Measurements from ENCODE around the gene PTPA. TPM values are rescaled to one million over a fixed set of nuclear protein-coding genes. Genes with fewer than 3 reads are reported as not detected.

Gene PTPA
- total and polyA plus RNA-seq, 10 of the 15 experiments (the other 5 are each of a cell fraction or from before 2014, with no cell fraction given) = 1.6 to 111 (median 55.1) TPM

- DNase-seq (ENCODE audit: low read depth, low spot score) = no peak
- Histone ChIP-seq H4K20me1 (ENCODE audit: control insufficient read depth, insufficient read depth) (no peaks in the 10 kb centered on the region), H3K36me3 (ENCODE audit: control insufficient read depth in 2 of 2, insufficient read depth in 2 of 2, low read length in 1 of 2) (no peaks in the 10 kb centered on the region), H3K4me1 (ENCODE audit: control insufficient read depth, insufficient read depth, low read length) (peaks cover 4% of the 10 kb centered on the region), H3K27ac (ENCODE audit: control insufficient read depth, insufficient read depth) (no peak overlapping the region), H3K4me2 (ENCODE audit: control insufficient read depth, insufficient read depth) (no peak overlapping the region), H3K4me3 (no peak overlapping the region), H3K27me3 (replicated peaks in 1 of 2; ENCODE audit: control insufficient read depth in 2 of 2, insufficient read depth in 2 of 2, low read length in 1 of 2) (no peaks in the 10 kb centered on the region), H2AFZ (ENCODE audit: control insufficient read depth, low read depth, low read length) (no peak overlapping the region), H3K9ac (ENCODE audit: control insufficient read depth, insufficient read depth, low read length) (no peak overlapping the region), H3K9me3 (replicated peaks; ENCODE audit: control insufficient read depth, insufficient read depth, low read length) (no peaks in the 10 kb centered on the region), H3K79me2 (ENCODE audit: control insufficient read depth, insufficient read depth, low read length) (no peaks in the 10 kb centered on the region)
- 75% methylated on average over 16 of the region's 16 CpGs for WGBS (ENCODE audit: insufficient coverage, insufficient replicate concordance, low lambda C conversion rate, missing lambda C conversion rate)
- ChIA-PET POLR2A (no interaction called here), RAD21 (ENCODE audit: unreplicated experiment) (no interaction called here), CTCF (no interaction called here), SMC1A (ENCODE audit: uncharacterized antibody, unreplicated experiment) (no interaction called here)
- no TSS peak for BruUV-seq (replicated peaks)
- in situ Hi-C loops (cut with MboI) = no loop called here
- intact Hi-C loops (cut with micrococcal nuclease; ENCODE audit: unreplicated experiment) = no loop called here
- no peak for ATAC-seq
- no peak for FAIRE-seq
- TF ChIP-seq JUND (IDR thresholded peaks at IDR 0.05; ENCODE audit: low read depth, low read length) = no peak
- no peak for TF ChIP-seq NFYB (IDR thresholded peaks at IDR 0.05; ENCODE audit: insufficient read depth, low read depth, low read length)
- no peak for TF ChIP-seq KAT2A (conservative IDR thresholded peaks at IDR 0.05; ENCODE audit: control insufficient read depth, low read depth, low read length)
- no peak for TF ChIP-seq NRF1 (conservative IDR thresholded peaks at IDR 0.05; ENCODE audit: low read depth, low read length)
- TF ChIP-seq LARP7 (IDR thresholded peaks at IDR 0.05) = no peak
- TF ChIP-seq IRF4 (IDR thresholded peaks at IDR 0.05; ENCODE audit: low read depth, low read length) = no peak
- TF ChIP-seq, protein P1, sequence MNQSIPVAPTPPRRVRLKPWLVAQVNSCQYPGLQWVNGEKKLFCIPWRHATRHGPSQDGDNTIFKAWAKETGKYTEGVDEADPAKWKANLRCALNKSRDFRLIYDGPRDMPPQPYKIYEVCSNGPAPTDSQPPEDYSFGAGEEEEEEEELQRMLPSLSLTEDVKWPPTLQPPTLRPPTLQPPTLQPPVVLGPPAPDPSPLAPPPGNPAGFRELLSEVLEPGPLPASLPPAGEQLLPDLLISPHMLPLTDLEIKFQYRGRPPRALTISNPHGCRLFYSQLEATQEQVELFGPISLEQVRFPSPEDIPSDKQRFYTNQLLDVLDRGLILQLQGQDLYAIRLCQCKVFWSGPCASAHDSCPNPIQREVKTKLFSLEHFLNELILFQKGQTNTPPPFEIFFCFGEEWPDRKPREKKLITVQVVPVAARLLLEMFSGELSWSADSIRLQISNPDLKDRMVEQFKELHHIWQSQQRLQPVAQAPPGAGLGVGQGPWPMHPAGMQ (IDR thresholded peaks at IDR 0.05; ENCODE audit: borderline replicate concordance) = no peak
- TF ChIP-seq CHD2 (IDR thresholded peaks at IDR 0.05; ENCODE audit: borderline replicate concordance, low read depth, low read length) = no peak
- no peak for TF ChIP-seq GATAD2B (conservative IDR thresholded peaks at IDR 0.05; ENCODE audit: low read depth)
- TF ChIP-seq, protein P2, sequence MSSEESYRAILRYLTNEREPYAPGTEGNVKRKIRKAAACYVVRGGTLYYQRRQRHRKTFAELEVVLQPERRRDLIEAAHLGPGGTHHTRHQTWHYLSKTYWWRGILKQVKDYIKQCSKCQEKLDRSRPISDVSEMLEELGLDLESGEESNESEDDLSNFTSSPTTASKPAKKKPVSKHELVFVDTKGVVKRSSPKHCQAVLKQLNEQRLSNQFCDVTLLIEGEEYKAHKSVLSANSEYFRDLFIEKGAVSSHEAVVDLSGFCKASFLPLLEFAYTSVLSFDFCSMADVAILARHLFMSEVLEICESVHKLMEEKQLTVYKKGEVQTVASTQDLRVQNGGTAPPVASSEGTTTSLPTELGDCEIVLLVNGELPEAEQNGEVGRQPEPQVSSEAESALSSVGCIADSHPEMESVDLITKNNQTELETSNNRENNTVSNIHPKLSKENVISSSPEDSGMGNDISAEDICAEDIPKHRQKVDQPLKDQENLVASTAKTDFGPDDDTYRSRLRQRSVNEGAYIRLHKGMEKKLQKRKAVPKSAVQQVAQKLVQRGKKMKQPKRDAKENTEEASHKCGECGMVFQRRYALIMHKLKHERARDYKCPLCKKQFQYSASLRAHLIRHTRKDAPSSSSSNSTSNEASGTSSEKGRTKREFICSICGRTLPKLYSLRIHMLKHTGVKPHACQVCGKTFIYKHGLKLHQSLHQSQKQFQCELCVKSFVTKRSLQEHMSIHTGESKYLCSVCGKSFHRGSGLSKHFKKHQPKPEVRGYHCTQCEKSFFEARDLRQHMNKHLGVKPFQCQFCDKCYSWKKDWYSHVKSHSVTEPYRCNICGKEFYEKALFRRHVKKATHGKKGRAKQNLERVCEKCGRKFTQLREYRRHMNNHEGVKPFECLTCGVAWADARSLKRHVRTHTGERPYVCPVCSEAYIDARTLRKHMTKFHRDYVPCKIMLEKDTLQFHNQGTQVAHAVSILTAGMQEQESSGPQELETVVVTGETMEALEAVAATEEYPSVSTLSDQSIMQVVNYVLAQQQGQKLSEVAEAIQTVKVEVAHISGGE (CRISPR knock-in tag; IDR thresholded peaks at IDR 0.05) = no peak
- TF ChIP-seq EED (IDR thresholded peaks at IDR 0.05; ENCODE audit: low read depth) = no peak
- no peak for TF ChIP-seq STAT3 (IDR thresholded peaks at IDR 0.05; ENCODE audit: low read depth, low read length)
- no peak for TF ChIP-seq MYB (IDR thresholded peaks at IDR 0.05; ENCODE audit: borderline replicate concordance, low read depth, low read length)
- TF ChIP-seq SIN3A (IDR thresholded peaks at IDR 0.05; ENCODE audit: low read depth, low read length) = no peak
- TF ChIP-seq CEBPB (IDR thresholded peaks at IDR 0.05; ENCODE audit: borderline replicate concordance in 1 of 2, low read depth in 2 of 2, low read length in 2 of 2) = no peak
- TF ChIP-seq FOS (IDR thresholded peaks at IDR 0.05; ENCODE audit: borderline replicate concordance, extremely low read depth, insufficient read length) = no peak
- TF ChIP-seq, protein P3, sequence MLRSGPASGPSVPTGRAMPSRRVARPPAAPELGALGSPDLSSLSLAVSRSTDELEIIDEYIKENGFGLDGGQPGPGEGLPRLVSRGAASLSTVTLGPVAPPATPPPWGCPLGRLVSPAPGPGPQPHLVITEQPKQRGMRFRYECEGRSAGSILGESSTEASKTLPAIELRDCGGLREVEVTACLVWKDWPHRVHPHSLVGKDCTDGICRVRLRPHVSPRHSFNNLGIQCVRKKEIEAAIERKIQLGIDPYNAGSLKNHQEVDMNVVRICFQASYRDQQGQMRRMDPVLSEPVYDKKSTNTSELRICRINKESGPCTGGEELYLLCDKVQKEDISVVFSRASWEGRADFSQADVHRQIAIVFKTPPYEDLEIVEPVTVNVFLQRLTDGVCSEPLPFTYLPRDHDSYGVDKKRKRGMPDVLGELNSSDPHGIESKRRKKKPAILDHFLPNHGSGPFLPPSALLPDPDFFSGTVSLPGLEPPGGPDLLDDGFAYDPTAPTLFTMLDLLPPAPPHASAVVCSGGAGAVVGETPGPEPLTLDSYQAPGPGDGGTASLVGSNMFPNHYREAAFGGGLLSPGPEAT (IDR thresholded peaks at IDR 0.05; ENCODE audit: low read depth) = no peak
- TF ChIP-seq, protein P4, sequence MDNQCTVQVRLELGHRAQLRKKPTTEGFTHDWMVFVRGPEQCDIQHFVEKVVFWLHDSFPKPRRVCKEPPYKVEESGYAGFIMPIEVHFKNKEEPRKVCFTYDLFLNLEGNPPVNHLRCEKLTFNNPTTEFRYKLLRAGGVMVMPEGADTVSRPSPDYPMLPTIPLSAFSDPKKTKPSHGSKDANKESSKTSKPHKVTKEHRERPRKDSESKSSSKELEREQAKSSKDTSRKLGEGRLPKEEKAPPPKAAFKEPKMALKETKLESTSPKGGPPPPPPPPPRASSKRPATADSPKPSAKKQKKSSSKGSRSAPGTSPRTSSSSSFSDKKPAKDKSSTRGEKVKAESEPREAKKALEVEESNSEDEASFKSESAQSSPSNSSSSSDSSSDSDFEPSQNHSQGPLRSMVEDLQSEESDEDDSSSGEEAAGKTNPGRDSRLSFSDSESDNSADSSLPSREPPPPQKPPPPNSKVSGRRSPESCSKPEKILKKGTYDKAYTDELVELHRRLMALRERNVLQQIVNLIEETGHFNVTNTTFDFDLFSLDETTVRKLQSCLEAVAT (IDR thresholded peaks at IDR 0.05) = no peak
Measured at GRCh38 chr9:129075996-129076639, 35.1 kb upstream of the PTPA start.
